Adrenal gland (tissue), 5 donors: ENCODE measurements around the gene DACT1.

ENCODE experiments used
- CTCF ChIP-seq, 6 experiments: fragments of 450-650 bp in 4 of 6; fragments of 200-600 bp in 2 of 6; sonication (generic) in 1 of 6; IDR thresholded peaks; 1 replicate in 5 of 6; 2 replicates in 1 of 6; pipeline versions ENCODE4 v1.5.1 to v1.8.0; 2016 to 2021; ENCODE audit warnings: antibody characterized with exemption in 6 of 6, mild to moderate bottlenecking in 2 of 6, moderate library complexity in 1 of 6
- POLR2A ChIP-seq, 2 donors: fragments of 450-650 bp; IDR thresholded peaks; one replicate each; pipeline ENCODE4 v1.6.1; 2017; ENCODE audit warnings: antibody characterized with exemption in 2 of 2, mild to moderate bottlenecking in 2 of 2, moderate library complexity in 1 of 2
- donor health status: DM: no; HTN: no; CAD: no.

DNA sequence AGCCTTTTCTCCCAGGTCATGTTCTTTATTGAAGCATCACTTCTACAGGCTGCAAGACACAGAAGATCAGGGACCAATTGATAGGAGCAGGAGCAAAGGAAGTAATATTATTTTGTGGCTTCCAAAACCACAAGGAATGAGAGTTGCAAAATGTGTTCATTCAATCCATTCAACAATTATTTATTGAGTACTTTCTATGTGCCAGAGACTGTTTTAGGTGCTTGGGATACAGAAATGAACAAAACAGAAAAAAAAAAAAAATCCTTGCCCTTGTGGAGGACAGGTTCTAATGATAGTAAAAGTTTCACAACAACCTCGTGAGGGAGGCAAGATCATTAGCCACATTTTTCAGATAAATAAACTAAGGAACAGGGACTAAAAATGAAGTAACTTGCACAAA is 20.1 kb upstream of the DACT1 start:
- no peak for TF ChIP-seq POLR2A (IDR thresholded peaks at IDR 0.05)
- TF ChIP-seq CTCF (IDR thresholded peaks at IDR 0.05) = no peak
